Amniotic epithelial cell (primary cell): ENCODE results near the gene PPFIA2.

Experiments
- DNase-seq: peaks from one replicate; pipeline ENCODE4 v3.0.0-alpha.2; 2010; ENCODE audit warnings: low read depth

The PPFIA2 gene

GRCh38 chr12:81347404-81347803 is 411.7 kb downstream of the PPFIA2 start:
- no peak for DNase-seq

- DNase-seq, result no peak
Observed at GRCh38 chr12:81340910-81341309, 418.2 kb downstream of the PPFIA2 start.

- DNase-seq, result no peak
Observed at GRCh38 chr12:81339071-81339470, 420.1 kb downstream of the PPFIA2 start.

- DNase-seq, result peak; percentile 26
Observed at GRCh38 chr12:81337886-81338285, 421.3 kb downstream of the PPFIA2 start.

GRCh38 chr12:81333812-81334211 is 425.3 kb downstream of the PPFIA2 start:
- no peak for DNase-seq

- DNase-seq, result no peak
Observed at GRCh38 chr12:81332054-81332453, 427.1 kb downstream of the PPFIA2 start.

GRCh38 chr12:81330480-81330879 is 428.7 kb downstream of the PPFIA2 start:
- no peak for DNase-seq

- peak; percentile 69 for DNase-seq
Observed at GRCh38 chr12:81329085-81329484, 430.1 kb downstream of the PPFIA2 start.

- no peak for DNase-seq
Observed at GRCh38 chr12:81327425-81327824, 431.7 kb downstream of the PPFIA2 start.

- DNase-seq, result no peak
Observed at GRCh38 chr12:81325086-81325485, 434.1 kb downstream of the PPFIA2 start.

- DNase-seq, result no peak
Observed at GRCh38 chr12:81314903-81315531, 444.1 kb downstream of the PPFIA2 start.

- DNase-seq, result no peak
Observed at GRCh38 chr12:81303935-81304334, 455.2 kb downstream of the PPFIA2 start.

GRCh38 chr12:81300454-81300853 is 458.7 kb downstream of the PPFIA2 start:
- DNase-seq, result peak; percentile 12

GRCh38 chr12:81297601-81298000 is 461.5 kb downstream of the PPFIA2 start:
- DNase-seq, result no peak

- peak; percentile 48 for DNase-seq
Observed at GRCh38 chr12:81296556-81297305, 462.4 kb downstream of the PPFIA2 start.

GRCh38 chr12:81295251-81295650 is 463.9 kb downstream of the PPFIA2 start:
- DNase-seq, result no peak

- DNase-seq, result peak; percentile 6
Observed at GRCh38 chr12:81294325-81295190, 464.6 kb downstream of the PPFIA2 start.

- no peak for DNase-seq
Observed at GRCh38 chr12:81288651-81289050, 470.5 kb downstream of the PPFIA2 start.

- peak; percentile 21 for DNase-seq
Observed at GRCh38 chr12:81284137-81284536, 475.0 kb downstream of the PPFIA2 start.

GRCh38 chr12:81274637-81275529 is 484.3 kb downstream of the PPFIA2 start:
- no peak for DNase-seq

- no peak for DNase-seq
Observed at GRCh38 chr12:81270385-81270784, 488.8 kb downstream of the PPFIA2 start.

GRCh38 chr12:81263072-81263471 is 496.1 kb downstream of the PPFIA2 start:
- peak; percentile 5 for DNase-seq
